HepG2 (cell line): Measurements from ENCODE around the gene DLG1.

Experiments
- PHF21A ChIP-seq: sonication (generic); formaldehyde crosslinking; IDR thresholded peaks from 2 replicates; pipeline ENCODE4 v1.5.0; 2020; ENCODE audit warnings: mild to moderate bottlenecking, missing genetic modification reagents
- ZNF782 ChIP-seq: sonication (generic); formaldehyde crosslinking; IDR thresholded peaks from 2 replicates; pipeline ENCODE4 v1.4.0; 2020; ENCODE audit warnings: missing genetic modification reagents, mild to moderate bottlenecking, borderline replicate concordance
- TF ChIP-seq, protein P1 (sequence below): sonication (generic); formaldehyde crosslinking; IDR thresholded peaks from 2 replicates; pipeline ENCODE4 v1.8.0; 2022; ENCODE audit warnings: missing genetic modification reagents, mild to moderate bottlenecking, moderate library complexity, borderline replicate concordance

DNA sequence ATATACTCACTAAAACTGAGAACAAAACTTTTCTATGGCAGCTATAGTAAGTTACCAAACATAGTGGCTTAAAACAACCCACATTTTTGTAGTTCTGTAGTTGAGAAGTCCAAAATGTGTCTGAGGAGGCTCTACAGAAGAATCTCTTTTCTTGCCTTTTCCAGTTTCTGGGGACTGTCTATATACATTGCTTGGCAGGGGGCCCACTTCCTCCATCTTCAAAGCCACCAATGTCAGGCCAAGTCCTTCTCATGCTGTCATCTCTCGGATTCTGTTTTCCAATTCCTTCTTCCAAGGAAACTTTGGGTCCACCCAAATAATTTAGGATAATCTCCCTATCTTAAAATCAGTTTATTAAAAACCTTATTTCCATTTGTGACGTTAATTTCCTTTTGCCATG, 92.7 kb downstream of the DLG1 start:
- TF ChIP-seq ZNF782 (CRISPR knock-in tag) (no peak), PHF21A (no peak)
- TF ChIP-seq, protein P1, sequence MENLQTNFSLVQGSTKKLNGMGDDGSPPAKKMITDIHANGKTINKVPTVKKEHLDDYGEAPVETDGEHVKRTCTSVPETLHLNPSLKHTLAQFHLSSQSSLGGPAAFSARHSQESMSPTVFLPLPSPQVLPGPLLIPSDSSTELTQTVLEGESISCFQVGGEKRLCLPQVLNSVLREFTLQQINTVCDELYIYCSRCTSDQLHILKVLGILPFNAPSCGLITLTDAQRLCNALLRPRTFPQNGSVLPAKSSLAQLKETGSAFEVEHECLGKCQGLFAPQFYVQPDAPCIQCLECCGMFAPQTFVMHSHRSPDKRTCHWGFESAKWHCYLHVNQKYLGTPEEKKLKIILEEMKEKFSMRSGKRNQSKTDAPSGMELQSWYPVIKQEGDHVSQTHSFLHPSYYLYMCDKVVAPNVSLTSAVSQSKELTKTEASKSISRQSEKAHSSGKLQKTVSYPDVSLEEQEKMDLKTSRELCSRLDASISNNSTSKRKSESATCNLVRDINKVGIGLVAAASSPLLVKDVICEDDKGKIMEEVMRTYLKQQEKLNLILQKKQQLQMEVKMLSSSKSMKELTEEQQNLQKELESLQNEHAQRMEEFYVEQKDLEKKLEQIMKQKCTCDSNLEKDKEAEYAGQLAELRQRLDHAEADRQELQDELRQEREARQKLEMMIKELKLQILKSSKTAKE (CRISPR knock-in tag): no peak
